Fibroblast of mammary gland (primary cell): Measurements from ENCODE around the gene C10orf67.

Source experiments
- DNase-seq: peaks from one replicate; pipeline ENCODE4 v3.0.0-alpha.2; 2010; ENCODE audit warnings: low read depth
- H3K4me3 ChIP-seq: 2 replicates; pipeline ENCODE4 v1.5.1; 2011; ENCODE audit warnings: low read depth, mild to moderate bottlenecking, low read length, moderate library complexity; ENCODE audit not compliant: control insufficient read depth
- TF ChIP-seq, protein P1 (sequence below): conservative IDR thresholded peaks from 2 replicates; pipeline ENCODE4 v1.5.1; 2011; ENCODE audit warnings: low read depth, low read length, inconsistent platforms; ENCODE audit not compliant: control insufficient read depth, insufficient read depth

C10orf67 gene

DNA sequence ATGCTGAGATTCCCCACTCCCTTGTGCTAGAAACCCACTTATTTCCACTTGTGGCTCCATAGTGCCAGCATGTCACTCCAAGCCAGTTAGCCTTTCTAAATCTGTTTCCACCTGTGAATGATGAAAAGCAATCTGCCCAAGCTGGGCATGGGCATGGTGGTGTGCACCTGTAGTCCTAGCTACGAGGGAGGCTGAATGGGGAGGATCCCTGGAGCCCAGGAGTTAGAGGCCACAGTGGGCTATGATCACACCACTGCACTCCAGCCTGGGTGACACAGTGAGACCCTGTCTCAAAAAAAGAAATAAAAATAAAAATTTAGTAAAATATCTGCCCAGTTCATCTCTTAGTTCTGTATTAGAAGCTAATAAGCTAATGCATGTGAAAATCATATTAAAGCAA is 157.4 kb downstream of the C10orf67 start:
- H3K4me3 ChIP-seq, result no peak overlapping the region
- no peak for DNase-seq
- TF ChIP-seq, protein P1, sequence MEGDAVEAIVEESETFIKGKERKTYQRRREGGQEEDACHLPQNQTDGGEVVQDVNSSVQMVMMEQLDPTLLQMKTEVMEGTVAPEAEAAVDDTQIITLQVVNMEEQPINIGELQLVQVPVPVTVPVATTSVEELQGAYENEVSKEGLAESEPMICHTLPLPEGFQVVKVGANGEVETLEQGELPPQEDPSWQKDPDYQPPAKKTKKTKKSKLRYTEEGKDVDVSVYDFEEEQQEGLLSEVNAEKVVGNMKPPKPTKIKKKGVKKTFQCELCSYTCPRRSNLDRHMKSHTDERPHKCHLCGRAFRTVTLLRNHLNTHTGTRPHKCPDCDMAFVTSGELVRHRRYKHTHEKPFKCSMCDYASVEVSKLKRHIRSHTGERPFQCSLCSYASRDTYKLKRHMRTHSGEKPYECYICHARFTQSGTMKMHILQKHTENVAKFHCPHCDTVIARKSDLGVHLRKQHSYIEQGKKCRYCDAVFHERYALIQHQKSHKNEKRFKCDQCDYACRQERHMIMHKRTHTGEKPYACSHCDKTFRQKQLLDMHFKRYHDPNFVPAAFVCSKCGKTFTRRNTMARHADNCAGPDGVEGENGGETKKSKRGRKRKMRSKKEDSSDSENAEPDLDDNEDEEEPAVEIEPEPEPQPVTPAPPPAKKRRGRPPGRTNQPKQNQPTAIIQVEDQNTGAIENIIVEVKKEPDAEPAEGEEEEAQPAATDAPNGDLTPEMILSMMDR, result no peak

DNA sequence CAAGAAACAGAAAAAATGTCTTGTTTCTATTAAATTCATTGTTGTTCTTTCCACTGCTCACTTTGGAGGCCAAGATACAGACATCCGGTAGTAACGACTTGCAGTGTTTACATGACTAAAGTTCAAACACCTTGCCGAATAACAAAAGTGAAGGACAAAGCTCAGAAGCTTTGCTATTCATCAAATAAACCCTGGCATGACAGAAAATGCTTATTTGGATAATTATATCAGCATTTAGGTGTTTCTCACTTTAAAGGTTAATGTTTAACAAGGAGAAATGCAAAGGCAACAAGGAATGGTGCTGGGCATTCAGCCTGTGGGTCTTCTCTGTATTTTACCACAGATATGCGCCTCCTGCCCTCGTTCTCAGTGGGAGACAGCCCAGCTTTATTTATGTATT is 157.9 kb downstream of the C10orf67 start:
- TF ChIP-seq, protein P1, result no peak
- no peak for DNase-seq
- H3K4me3 ChIP-seq, result no peak overlapping the region

DNA sequence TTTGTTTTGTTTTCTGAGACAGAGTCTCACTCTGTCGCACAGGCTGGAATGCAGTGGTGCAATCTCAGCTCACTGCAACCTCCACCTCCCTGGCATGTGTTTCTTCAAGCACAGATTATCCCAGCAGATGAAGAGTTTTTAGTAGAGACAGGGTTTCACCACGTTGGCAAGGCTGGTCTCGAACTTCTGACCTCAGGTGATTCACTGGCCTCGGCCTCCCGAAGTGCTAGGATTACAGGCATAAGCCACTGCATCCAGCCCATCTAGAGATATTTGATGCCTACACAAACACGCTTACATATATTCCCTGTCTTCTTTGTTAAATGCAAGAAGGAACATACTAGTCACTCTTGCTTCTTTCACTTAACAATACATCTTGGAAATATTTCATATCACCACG is 158.4 kb downstream of the C10orf67 start:
- TF ChIP-seq, protein P1, result no peak
- no peak overlapping the region for H3K4me3 ChIP-seq
- DNase-seq, result no peak

DNA sequence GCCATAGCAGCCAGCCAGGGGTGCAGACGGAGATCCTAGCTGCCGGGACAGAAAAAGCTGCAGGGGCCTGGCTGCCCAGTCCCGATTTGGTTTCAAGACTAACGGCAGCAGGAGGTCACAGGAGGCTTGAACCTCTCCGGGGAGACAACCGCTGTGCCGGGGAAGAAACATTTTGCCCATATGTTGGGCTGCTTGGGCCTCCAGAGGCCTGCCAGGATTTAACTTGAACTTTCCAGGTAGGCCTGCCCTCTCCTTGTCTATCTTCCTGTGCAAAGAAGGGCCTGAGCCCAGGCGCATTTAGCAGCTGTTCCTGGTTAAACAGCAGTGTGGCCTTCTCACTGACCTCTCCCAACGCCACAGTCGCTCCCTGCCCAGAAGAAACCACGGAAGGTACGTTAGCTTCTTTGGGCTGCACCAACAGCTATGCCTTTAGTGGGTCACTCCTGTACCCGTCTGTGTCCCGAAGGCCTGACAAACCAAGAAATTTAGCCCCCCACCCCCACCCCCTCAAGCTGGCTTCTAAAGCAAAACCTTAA is 169.6 kb downstream of the C10orf67 start:
- TF ChIP-seq, protein P1, result no peak
- H3K4me3 ChIP-seq, result no peak overlapping the region
- no peak for DNase-seq

DNA sequence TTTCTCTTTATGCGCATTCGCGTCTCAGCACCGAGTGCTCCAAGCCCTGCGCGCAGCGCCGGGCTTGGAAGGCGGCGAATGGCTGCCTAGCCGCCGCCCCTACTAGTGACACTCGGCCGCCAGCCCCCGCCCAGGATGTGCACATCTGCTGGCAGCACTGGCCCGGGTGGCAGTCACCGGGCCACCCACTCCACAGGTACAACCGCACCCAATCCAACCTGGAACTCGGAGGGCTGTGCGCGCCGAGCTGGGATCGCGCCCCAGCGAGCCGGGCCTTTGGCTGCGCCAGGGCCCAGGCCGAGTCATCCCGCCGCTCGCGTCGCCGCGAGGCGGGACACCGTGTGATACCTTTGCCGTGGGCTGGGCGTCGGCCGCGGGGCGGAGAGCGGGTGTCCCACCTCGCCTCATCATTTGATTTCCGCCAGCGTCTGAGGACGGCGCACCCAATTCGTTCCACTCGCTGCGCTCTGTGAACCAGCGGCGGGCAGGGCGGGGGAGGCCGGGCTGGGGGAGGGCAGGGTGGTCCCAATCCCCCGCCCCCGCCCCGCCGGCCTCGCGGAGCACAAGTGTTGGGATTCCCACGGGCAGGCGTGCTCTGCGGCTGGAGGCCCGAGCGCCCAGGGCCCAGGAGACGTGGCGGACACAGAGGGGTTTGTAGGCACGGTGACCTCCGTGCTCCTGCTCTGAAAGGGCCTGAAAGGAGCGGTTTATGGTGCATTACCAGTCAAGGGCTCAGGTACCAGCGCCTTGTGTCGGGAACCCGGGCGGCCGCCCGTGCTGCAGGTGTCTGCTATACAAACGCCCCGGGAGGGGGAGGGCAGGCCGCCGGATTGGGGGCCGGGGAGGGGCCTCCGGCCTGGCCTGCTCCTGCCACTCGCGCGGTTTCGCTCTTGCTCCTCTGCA is 170.3 kb downstream of the C10orf67 start:
- TF ChIP-seq, protein P1, result no peak
- no peak for DNase-seq
- H3K4me3 ChIP-seq, result no peak overlapping the region

DNA sequence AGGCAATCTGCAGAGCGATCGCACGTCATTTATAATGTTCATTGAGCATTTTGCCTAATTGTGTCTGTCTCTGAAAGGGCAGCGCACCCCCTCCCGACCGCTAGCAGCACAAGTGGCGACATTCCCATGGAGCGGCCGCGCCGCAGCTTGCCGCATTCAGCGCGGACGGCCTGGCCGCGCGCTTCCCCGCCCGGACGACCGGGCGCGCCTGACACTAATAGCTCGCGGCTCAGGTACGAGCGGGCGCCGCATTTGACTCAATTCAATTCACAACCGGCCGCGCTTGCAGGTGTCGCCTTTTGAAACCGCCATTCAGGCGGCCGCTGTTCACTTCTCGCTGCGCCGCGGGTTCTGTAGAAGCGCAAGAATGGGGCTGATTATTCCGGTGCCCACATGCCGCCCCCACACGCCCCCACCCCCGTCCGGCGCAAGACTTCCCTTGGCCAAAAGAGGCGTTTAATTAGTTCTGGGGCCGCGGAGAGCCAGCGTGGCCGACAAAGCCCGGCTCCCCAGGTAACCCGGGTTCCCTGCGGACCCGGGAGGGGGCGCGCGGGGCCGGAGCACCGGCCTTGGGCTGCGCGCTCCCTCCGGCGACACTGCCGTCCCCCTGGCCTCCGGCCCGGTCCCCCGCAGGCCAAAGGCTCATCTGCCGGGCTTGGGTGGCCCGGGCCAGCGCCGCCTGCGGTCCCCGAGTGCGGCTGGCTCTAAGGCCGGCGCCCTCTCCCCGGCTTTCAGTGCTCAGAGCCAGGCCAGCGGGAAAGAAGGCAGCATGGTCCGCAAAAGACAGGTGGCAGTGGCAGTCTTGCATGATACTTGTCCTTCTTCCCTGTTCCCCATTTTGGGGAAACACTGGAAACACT is 171.2 kb downstream of the C10orf67 start:
- H3K4me3 ChIP-seq, result no peak overlapping the region
- TF ChIP-seq, protein P1, result no peak
- DNase-seq, result no peak
